A549 treated with CpdA at 1 μM for 4 hours (cell line): ENCODE results near the gene TGIF2LX. TPM values are rescaled to one million over a fixed set of nuclear protein-coding genes. Genes with fewer than 3 reads are reported as not detected.

Experiments used
- total RNA-seq: library from RNA; stranded (reverse); fragments of 200-300 nt; extraction: Qiagen RNA extraction; gene quantifications from 5 replicates; pipeline ENCODE4 v1.2.3, GENCODE V29; 2022; ENCODE audit warnings: low read depth

Gene TGIF2LX
- not detected in 5 replicates for total RNA-seq

GRCh38 chrX:89921665-89922064 is at the start of gene TGIF2LX:
TSS of gene TGIF2LX (plus strand) at chrX:89921908. CDS start at chrX:89922086, 178 bp downstream.

